H9 (cell line): Measurements from ENCODE around the gene ETNK2. TPM values are rescaled to one million over a fixed set of nuclear protein-coding genes. Genes with fewer than 3 reads are reported as not detected.

Source experiments
- DNase-seq: peaks from one replicate; pipeline ENCODE4 v3.0.0-alpha.2; 2017
- H2AFZ ChIP-seq: one replicate; pipeline ENCODE4 v1.6.1; 2013; ENCODE audit warnings: mild to moderate bottlenecking, low read length, control low read depth, moderate library complexity
- H2AK5ac ChIP-seq: 2 replicates; pipeline ENCODE4 v1.6.1; 2013; ENCODE audit warnings: low read length, control low read depth, mixed read lengths; ENCODE audit not compliant: insufficient read length
- H2BK120ac ChIP-seq: one replicate; pipeline ENCODE4 v1.6.1; 2013; ENCODE audit warnings: low read depth, mild to moderate bottlenecking, low read length, control low read depth, inconsistent platforms; ENCODE audit not compliant: poor library complexity, severe bottlenecking
- H2BK12ac ChIP-seq: 2 replicates; pipeline ENCODE4 v1.6.1; 2013; ENCODE audit warnings: low read length, control low read depth, mixed read lengths, low read depth; ENCODE audit not compliant: insufficient read length
- H2BK15ac ChIP-seq: 2 replicates; pipeline ENCODE4 v1.6.1; 2013; ENCODE audit warnings: low read depth, low read length, control low read depth
- H2BK20ac ChIP-seq: one replicate; pipeline ENCODE4 v1.6.1; 2013; ENCODE audit warnings: low read depth, mild to moderate bottlenecking, low read length, control low read depth, inconsistent platforms; ENCODE audit not compliant: poor library complexity, severe bottlenecking
- H2BK5ac ChIP-seq: 2 replicates; pipeline ENCODE4 v1.6.1; 2013; ENCODE audit warnings: low read length, control low read depth, mixed read lengths; ENCODE audit not compliant: insufficient read length
- H3K14ac ChIP-seq: 2 replicates; pipeline ENCODE4 v1.6.1; 2013; ENCODE audit warnings: low read length, control low read depth; ENCODE audit not compliant: insufficient read depth
- H3K18ac ChIP-seq: 2 replicates; pipeline ENCODE4 v1.6.1; 2013; ENCODE audit warnings: low read depth, mild to moderate bottlenecking, mixed read lengths, low read length, control low read depth; ENCODE audit not compliant: insufficient read length
- H3K23ac ChIP-seq: 2 replicates; pipeline ENCODE4 v1.6.1; 2013; ENCODE audit warnings: low read length, control low read depth, mixed read lengths, low read depth; ENCODE audit not compliant: insufficient read length
- H3K23me2 ChIP-seq: 2 replicates; pipeline ENCODE4 v1.6.1; 2013; ENCODE audit warnings: low read depth, mild to moderate bottlenecking, mixed read lengths, low read length, control low read depth; ENCODE audit not compliant: insufficient read length, poor library complexity, severe bottlenecking
- H3K27ac ChIP-seq: 2 replicates; pipeline ENCODE4 v1.5.1; 2013; ENCODE audit warnings: low read length, control low read depth, mixed read lengths, low read depth; ENCODE audit not compliant: insufficient read length
- H3K27me3 ChIP-seq: 2 replicates; pipeline ENCODE4 v1.6.1; 2013; ENCODE audit warnings: low read length, control low read depth, inconsistent platforms; ENCODE audit not compliant: insufficient read depth
- H3K4ac ChIP-seq: 2 replicates; pipeline ENCODE4 v1.6.1; 2013; ENCODE audit warnings: low read depth, mild to moderate bottlenecking, control low read depth, inconsistent platforms, low read length, moderate library complexity
- H3K4me1 ChIP-seq: 2 replicates; pipeline ENCODE4 v1.6.1; 2013; ENCODE audit warnings: low read length, control low read depth, inconsistent platforms; ENCODE audit not compliant: insufficient read depth
- H3K4me2 ChIP-seq: 2 replicates; pipeline ENCODE4 v1.6.1; 2013; ENCODE audit warnings: low read length, control low read depth, mixed read lengths; ENCODE audit not compliant: insufficient read length, insufficient read depth
- H3K56ac ChIP-seq: 2 replicates; pipeline ENCODE4 v1.6.1; 2013; ENCODE audit warnings: low read depth, mild to moderate bottlenecking, mixed read lengths, low read length, control low read depth; ENCODE audit not compliant: insufficient read length
- H3K79me1 ChIP-seq: 2 replicates; pipeline ENCODE4 v1.6.1; 2013; ENCODE audit warnings: low read depth, mild to moderate bottlenecking, moderate library complexity, low read length, control low read depth, inconsistent platforms; ENCODE audit not compliant: insufficient read depth, poor library complexity, severe bottlenecking
- H3K79me2 ChIP-seq: 2 replicates; pipeline ENCODE4 v1.6.1; 2013; ENCODE audit warnings: low read length, control low read depth, inconsistent platforms; ENCODE audit not compliant: insufficient read depth
- H3K9ac ChIP-seq: 2 replicates; pipeline ENCODE4 v1.6.1; 2013; ENCODE audit warnings: low read length, control low read depth, mixed read lengths; ENCODE audit not compliant: insufficient read length; ENCODE audit errors: extremely low read depth
- H3K9me3 ChIP-seq: one replicate; pipeline ENCODE4 v1.6.1; 2013; ENCODE audit warnings: low read depth, low read length, inconsistent platforms; ENCODE audit not compliant: control insufficient read depth
- H3T11ph ChIP-seq: one replicate; pipeline ENCODE4 v1.6.1; 2013; ENCODE audit warnings: mild to moderate bottlenecking, low read length, control low read depth, inconsistent platforms
- H4K20me1 ChIP-seq: one replicate; pipeline ENCODE4 v1.6.1; 2013; ENCODE audit not compliant: control insufficient read depth, insufficient read length, insufficient read depth
- H4K5ac ChIP-seq: 2 replicates; pipeline ENCODE4 v1.6.1; 2013; ENCODE audit warnings: low read depth, mild to moderate bottlenecking, mixed read lengths, low read length, control low read depth; ENCODE audit not compliant: insufficient read length
- H4K8ac ChIP-seq: replicated peaks from 2 replicates; pipeline ENCODE4 v1.6.1; 2013; ENCODE audit warnings: low read length, control low read depth, mixed read lengths, low read depth; ENCODE audit not compliant: insufficient read length
- H4K91ac ChIP-seq: 2 replicates; pipeline ENCODE4 v1.6.1; 2013; ENCODE audit warnings: low read depth, mild to moderate bottlenecking, moderate library complexity, mixed read lengths, low read length, control low read depth; ENCODE audit not compliant: insufficient read length
- H3K27ac Mint-ChIP-seq, 3 experiments: 2 replicates in 2 of 3; 3 replicates in 1 of 3; pipeline ENCODE4 v1.8.0; 2020 to 2021; ENCODE audit warnings: mixed read lengths in 3 of 3, mild to moderate bottlenecking in 1 of 3, moderate library complexity in 1 of 3
- H3K27me3 Mint-ChIP-seq: 2 replicates; pipeline ENCODE4 v1.8.0; 2021; ENCODE audit warnings: low read depth, mild to moderate bottlenecking, moderate library complexity, mixed read lengths
- H3K36me3 Mint-ChIP-seq, 3 experiments: 2 replicates in 2 of 3; 3 replicates in 1 of 3; pipeline ENCODE4 v1.8.0; 2020 to 2021; ENCODE audit warnings: low read depth in 3 of 3, mixed read lengths in 3 of 3; ENCODE audit not compliant: insufficient read depth in 1 of 3
- H3K4me1 Mint-ChIP-seq, 2 experiments: 2 replicates each; pipeline ENCODE4 v1.8.0; 2020; ENCODE audit warnings: mixed read lengths in 2 of 2
- H3K4me3 Mint-ChIP-seq, 2 experiments: 2 replicates in 1 of 2; 3 replicates in 1 of 2; pipeline ENCODE4 v1.8.0; 2020 to 2021; ENCODE audit warnings: mild to moderate bottlenecking in 2 of 2, mixed read lengths in 2 of 2, moderate library complexity in 1 of 2
- H3K9me3 Mint-ChIP-seq, 2 experiments: 2 replicates in 1 of 2; 3 replicates in 1 of 2; pipeline ENCODE4 v1.8.0; 2020; ENCODE audit warnings: mild to moderate bottlenecking in 2 of 2, mixed read lengths in 2 of 2, moderate library complexity in 1 of 2
- WGBS: extraction: QIAGEN DNeasy Blood & Tissue Kit; methylation state at CpG from one replicate; pipeline ENCODE4 v1.1.7; 2013; ENCODE audit warnings: missing lambda C conversion rate, low lambda C conversion rate, mixed read lengths; ENCODE audit not compliant: insufficient read length; ENCODE audit errors: extremely low coverage; 5-methylcytosine and 5-hydroxymethylcytosine counted together
- total RNA-seq: library from RNA; stranded (reverse); gene quantifications from 2 replicates; pipeline ENCODE4 v1.2.1, GENCODE V29; 2021
- TF ChIP-seq, protein P1 (sequence below): fragments of 200-600 bp; sonication (generic); conservative IDR thresholded peaks from 3 replicates; pipeline ENCODE4 v1.8.0; 2021; ENCODE audit warnings: antibody characterized with exemption, mild to moderate bottlenecking

The ETNK2 gene
- total RNA-seq, 1 experiment from 2014 or later: 17.6 TPM

DNA sequence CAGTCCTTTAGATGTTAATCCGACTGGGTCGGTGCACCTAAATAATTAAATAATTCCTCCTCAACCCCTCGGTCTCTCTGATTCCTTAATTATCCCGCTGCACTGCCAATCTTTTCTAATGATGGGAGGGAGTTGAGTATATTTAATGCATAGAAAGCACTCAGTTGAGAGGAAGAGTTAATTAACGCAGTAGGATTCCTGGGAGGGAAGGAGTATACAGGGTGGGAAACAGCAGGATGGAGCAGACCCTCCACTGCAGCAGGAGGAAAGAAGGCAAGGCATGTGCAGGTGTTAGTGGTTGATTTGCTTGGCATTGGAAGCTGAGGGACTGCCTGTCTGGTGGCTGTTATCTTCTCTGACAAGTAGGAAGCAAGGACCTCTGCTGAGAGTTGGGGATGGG lies 24.2 kb upstream of the ETNK2 start:
- Histone ChIP-seq H2BK5ac (no peak overlapping the region), H3K9ac (no peak overlapping the region), H4K8ac (no peak overlapping the region), H3K4me1 (no peaks in the 10 kb centered on the region), H2BK15ac (no peak overlapping the region), H3K4ac (no peak overlapping the region), H3K56ac (no peak overlapping the region), H3K79me1 (no peaks in the 10 kb centered on the region), H3K27ac (no peak overlapping the region), H3T11ph (no peak overlapping the region), H3K27me3 (no peaks in the 10 kb centered on the region), H4K91ac (no peak overlapping the region), H2AK5ac (no peak overlapping the region), H3K4me2 (no peak overlapping the region), H3K23ac (no peak overlapping the region), H2BK12ac (no peak overlapping the region), H4K20me1 (no peaks in the 10 kb centered on the region), H3K9me3 (no peaks in the 10 kb centered on the region), H3K14ac (no peak overlapping the region), H4K5ac (no peak overlapping the region), H2AFZ (no peak overlapping the region), H2BK20ac (no peak overlapping the region), H3K18ac (no peak overlapping the region), H3K79me2 (no peaks in the 10 kb centered on the region), H2BK120ac (no peak overlapping the region), H3K23me2 (no peaks in the 10 kb centered on the region)
- H3K36me3 Mint-ChIP-seq: peaks cover 2 to 4% (median 3%) of the 10 kb centered on the region in 3 experiments; a peak in 3 of 7 replicates
- H3K27ac Mint-ChIP-seq: no peak overlapping the region
- peaks cover 32% of the 10 kb centered on the region for H3K27me3 Mint-ChIP-seq
- no peak overlapping the region for H3K4me3 Mint-ChIP-seq
- no CpG with 5 or more reads among the region's 5 CpGs for WGBS
- TF ChIP-seq, protein P1, sequence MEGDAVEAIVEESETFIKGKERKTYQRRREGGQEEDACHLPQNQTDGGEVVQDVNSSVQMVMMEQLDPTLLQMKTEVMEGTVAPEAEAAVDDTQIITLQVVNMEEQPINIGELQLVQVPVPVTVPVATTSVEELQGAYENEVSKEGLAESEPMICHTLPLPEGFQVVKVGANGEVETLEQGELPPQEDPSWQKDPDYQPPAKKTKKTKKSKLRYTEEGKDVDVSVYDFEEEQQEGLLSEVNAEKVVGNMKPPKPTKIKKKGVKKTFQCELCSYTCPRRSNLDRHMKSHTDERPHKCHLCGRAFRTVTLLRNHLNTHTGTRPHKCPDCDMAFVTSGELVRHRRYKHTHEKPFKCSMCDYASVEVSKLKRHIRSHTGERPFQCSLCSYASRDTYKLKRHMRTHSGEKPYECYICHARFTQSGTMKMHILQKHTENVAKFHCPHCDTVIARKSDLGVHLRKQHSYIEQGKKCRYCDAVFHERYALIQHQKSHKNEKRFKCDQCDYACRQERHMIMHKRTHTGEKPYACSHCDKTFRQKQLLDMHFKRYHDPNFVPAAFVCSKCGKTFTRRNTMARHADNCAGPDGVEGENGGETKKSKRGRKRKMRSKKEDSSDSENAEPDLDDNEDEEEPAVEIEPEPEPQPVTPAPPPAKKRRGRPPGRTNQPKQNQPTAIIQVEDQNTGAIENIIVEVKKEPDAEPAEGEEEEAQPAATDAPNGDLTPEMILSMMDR: no peak
- H3K4me1 Mint-ChIP-seq: no peaks in the 10 kb centered on the region
- H3K9me3 Mint-ChIP-seq: peaks cover 5 to 20% of the 10 kb centered on the region in 2 experiments
- no peak for DNase-seq
